Effector memory CD4-positive, alpha-beta T cell (primary cell): ENCODE results near the gene ADAMTS17.

Experiments used
- DNase-seq, 3 donors: peaks; one replicate each; pipeline ENCODE4 v3.0.0-alpha.2; 2020
- H3K27ac ChIP-seq: 2 replicates; pipeline ENCODE4 v1.7.0; 2013; ENCODE audit warnings: mild to moderate bottlenecking, low read length, moderate library complexity; ENCODE audit not compliant: insufficient read depth, poor library complexity, severe bottlenecking
- H3K27me3 ChIP-seq: replicated peaks from 2 replicates; pipeline ENCODE4 v1.7.0; 2013; ENCODE audit warnings: mild to moderate bottlenecking, low read length; ENCODE audit not compliant: insufficient read depth, control insufficient read depth, poor library complexity, severe bottlenecking
- H3K36me3 ChIP-seq: 2 replicates; pipeline ENCODE4 v1.7.0; 2013; ENCODE audit warnings: mild to moderate bottlenecking, low read length, moderate library complexity; ENCODE audit not compliant: control insufficient read depth, insufficient read depth
- H3K4me1 ChIP-seq: 2 replicates; pipeline ENCODE4 v1.7.0; 2013; ENCODE audit warnings: low read length, mild to moderate bottlenecking; ENCODE audit not compliant: control insufficient read depth, insufficient read depth, poor library complexity, severe bottlenecking
- H3K4me3 ChIP-seq: 2 replicates; pipeline ENCODE4 v1.7.0; 2013; ENCODE audit warnings: low read length, low read depth, mild to moderate bottlenecking; ENCODE audit not compliant: insufficient read depth, poor library complexity, severe bottlenecking
- H3K9me3 ChIP-seq: 2 replicates; pipeline ENCODE4 v1.7.0; 2013; ENCODE audit warnings: mild to moderate bottlenecking, low read length, moderate library complexity; ENCODE audit not compliant: control insufficient read depth

The ADAMTS17 gene

DNA sequence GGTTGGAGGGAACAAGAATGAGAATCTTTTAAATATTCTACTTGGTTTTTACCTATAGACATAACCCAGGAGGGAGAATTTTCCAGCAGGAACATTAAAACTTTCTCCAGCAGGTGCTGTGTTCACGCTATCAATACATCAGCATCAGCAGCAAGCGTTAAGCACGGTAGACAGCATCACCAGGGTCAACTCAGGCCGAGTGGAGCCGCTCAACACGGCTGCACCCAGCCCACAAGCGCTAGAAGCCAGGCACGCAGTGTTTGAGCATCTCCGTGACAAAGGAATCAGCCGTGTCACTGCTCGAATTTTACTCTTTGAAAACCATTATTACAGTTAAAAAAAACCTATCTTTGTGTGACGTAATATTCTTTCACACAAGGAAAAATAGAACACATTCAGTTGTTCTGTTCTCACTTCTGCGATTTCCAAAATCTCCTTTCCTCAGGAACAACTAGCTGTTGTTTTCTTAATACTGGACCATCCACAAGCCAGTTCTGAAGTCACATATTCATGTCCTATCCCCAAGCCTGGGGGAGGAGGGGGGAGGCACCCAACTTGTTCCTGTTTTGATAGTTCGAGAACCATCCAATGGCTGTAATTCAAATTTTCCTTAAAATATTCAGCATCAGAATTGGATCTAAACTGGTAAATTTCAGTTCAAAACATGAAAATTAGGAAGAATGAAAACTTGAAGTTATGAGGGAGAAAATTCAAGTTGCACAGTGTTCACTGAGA, 77.9 kb downstream of the ADAMTS17 start:
- DNase-seq, result no peak
- no peak overlapping the region for H3K4me3 ChIP-seq
- H3K27ac ChIP-seq, result no peak overlapping the region
- no peaks in the 10 kb centered on the region for H3K9me3 ChIP-seq
- no peaks in the 10 kb centered on the region for H3K27me3 ChIP-seq
- H3K4me1 ChIP-seq, result no peaks in the 10 kb centered on the region
- H3K36me3 ChIP-seq, result no peaks in the 10 kb centered on the region

DNA sequence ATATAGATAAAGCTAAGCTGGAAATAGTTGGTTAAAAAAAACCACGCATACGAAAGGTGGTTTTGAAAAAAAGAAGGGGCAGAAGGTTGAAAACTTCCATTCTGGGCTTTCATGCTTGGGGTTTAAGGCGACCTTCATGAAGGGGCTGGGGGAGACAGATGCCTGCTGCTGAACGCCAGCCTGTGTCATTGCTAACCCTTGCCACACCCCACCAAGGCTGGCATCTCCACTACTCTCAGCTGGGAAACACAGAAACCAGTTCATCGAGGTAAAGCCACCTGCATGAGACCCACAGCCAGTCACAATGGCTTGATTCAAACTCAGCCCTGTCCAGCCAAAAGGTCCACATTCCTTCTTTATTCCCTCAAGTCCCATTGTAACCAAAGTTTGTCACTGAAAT, 78.7 kb downstream of the ADAMTS17 start:
- Histone ChIP-seq H3K27me3 (no peaks in the 10 kb centered on the region), H3K4me3 (no peak overlapping the region), H3K36me3 (no peaks in the 10 kb centered on the region), H3K4me1 (no peaks in the 10 kb centered on the region), H3K27ac (no peak overlapping the region), H3K9me3 (no peaks in the 10 kb centered on the region)
- no peak for DNase-seq

DNA sequence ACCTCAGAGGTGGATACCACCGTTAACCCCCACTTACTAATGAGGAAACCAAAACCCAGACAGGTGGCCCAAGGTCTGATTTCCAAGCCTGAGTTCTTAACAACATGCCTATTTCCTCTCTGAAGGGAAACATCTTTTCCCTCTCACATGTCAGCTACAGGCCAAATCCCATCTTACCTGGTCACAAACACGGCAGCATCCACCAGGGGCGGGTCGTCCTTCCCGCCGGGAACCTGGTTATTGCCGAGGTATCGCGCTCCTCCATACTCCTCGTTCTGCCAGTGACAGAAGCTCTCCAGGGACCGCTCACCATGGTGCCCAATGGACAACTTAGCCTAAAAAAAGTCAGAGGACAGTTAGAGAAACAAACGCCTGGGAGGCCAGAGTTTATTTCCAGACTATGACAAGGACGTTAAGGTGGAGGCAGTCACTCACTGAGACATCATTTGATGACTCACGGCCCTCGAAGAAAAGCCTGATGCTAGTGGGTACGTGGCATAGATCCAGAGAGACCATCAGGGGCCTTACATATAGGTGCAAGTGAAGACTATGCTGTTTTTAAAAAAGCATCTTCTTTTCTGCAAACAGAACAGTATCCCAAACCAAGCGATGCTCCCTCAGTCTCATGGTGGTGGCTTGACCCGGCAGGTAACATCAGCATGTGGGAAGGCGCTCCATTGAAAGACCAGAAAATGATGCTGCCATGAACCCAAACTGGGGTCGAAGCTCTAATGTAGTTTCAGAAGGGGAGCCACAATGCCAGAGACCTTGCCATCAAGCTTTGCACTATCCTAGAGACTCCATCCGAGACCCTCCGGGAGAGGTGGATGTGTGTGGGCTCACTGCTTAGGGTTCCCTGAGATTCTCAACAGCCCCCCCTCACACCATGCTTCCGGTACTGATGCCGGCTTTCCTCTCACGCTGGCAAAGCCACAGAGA, 80.2 kb downstream of the ADAMTS17 start:
- Histone ChIP-seq H3K9me3 (no peaks in the 10 kb centered on the region), H3K4me1 (no peaks in the 10 kb centered on the region), H3K27ac (no peak overlapping the region), H3K4me3 (no peak overlapping the region), H3K36me3 (no peaks in the 10 kb centered on the region), H3K27me3 (no peaks in the 10 kb centered on the region)
- no peak for DNase-seq

DNA sequence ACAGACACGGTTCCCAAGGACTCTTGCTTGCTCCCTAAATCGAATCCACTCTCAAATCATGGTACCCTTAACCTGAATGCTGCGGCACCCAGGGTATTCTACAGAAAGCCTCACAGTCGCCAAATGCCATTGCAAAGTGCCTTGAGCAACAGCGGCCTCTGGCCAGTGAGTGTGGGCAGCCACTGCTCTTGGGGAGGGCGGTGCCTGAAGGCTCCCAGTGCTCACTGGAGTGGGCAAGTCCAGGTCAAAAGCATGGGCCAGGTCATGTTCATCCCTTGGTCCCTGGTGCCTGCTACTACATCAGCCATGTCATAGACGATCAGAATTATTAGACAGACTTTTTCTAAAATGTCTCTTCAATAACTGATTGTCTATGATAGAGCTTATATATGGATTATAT, 82.5 kb downstream of the ADAMTS17 start:
- H3K4me3 ChIP-seq, result no peak overlapping the region
- H3K36me3 ChIP-seq, result no peaks in the 10 kb centered on the region
- no peaks in the 10 kb centered on the region for H3K27me3 ChIP-seq
- no peak overlapping the region for H3K27ac ChIP-seq
- no peaks in the 10 kb centered on the region for H3K4me1 ChIP-seq
- DNase-seq, result no peak
- H3K9me3 ChIP-seq, result no peaks in the 10 kb centered on the region

DNA sequence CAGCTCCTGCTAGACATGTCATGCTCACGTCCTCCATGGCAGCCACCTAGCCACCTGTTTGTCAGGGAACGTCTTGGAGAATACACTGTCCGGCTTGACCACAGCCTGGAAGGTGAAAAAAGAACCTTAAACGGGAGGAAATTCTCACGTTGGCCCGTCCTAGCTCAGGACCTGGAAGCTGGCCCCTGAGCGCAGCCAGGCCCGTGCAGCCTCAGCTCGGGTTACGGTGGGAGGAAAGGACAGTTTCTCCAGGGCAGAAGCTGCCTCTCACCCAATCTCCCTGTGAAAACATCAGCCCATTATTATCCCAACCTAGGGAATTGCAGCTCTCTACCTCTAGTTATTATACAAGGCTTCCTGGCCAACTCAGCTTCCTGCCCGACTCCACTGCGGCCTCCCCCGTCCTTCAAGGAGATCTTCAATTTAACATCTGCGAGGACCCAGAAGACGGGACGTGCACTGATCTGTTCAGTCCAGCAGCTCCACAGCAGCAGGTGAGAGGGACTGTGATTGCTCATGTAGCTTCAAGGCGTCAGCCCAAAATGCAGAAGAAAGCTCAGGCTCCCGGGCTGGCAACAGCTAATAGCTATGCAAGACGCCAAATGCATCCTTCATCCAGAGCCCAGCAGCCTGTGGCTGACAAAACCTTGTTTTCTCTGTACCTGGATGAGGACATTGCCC, 84.7 kb downstream of the ADAMTS17 start:
- Histone ChIP-seq H3K4me3 (no peak overlapping the region), H3K9me3 (no peaks in the 10 kb centered on the region), H3K27ac (no peak overlapping the region), H3K4me1 (no peaks in the 10 kb centered on the region), H3K27me3 (no peaks in the 10 kb centered on the region), H3K36me3 (no peaks in the 10 kb centered on the region)
- DNase-seq, result no peak

DNA sequence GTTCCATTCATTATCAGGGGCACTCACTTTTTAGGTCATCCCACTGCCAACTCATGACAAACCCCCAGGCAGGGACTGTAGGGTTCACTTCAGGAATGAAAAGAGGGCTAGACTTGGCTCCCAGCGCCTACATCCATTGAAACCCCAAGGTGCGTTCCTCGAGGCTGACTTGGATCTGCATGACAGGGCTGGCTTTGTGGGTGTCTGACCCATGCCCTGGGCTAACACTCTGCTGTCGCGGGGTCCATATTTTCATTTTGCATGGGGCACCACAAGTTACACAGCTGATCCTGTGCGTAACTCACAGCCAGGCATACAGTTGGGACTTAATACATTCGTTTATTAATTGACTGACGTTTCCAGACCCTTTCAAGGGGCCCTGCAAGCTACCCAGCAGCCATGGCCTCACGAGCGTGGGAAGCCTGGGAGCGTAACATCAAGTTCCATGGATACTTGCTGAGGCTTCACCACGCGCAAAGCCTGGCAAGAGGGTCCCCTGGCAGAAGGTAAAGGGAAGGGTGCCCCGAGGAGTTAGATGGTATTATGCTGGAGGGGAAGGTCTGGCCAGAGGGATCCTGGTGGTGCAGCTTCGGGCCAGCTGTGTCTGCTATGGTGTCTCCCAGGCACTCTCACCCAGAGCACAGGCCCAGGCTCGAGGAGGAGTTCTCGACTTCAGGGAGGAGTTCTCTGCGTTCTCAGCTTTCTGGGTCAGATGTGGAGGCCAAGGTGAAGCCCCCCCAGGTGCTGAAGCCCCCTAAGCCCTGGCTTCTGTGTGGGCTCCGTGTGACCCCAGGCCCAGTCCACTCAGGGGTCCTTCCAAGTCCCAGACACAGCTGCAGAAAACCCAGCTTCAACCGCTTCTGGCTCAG, 85.4 kb downstream of the ADAMTS17 start:
- H3K4me1 ChIP-seq, result no peaks in the 10 kb centered on the region
- no peak overlapping the region for H3K4me3 ChIP-seq
- H3K27me3 ChIP-seq, result no peaks in the 10 kb centered on the region
- H3K27ac ChIP-seq, result no peak overlapping the region
- H3K9me3 ChIP-seq, result no peaks in the 10 kb centered on the region
- no peak for DNase-seq
- no peaks in the 10 kb centered on the region for H3K36me3 ChIP-seq

DNA sequence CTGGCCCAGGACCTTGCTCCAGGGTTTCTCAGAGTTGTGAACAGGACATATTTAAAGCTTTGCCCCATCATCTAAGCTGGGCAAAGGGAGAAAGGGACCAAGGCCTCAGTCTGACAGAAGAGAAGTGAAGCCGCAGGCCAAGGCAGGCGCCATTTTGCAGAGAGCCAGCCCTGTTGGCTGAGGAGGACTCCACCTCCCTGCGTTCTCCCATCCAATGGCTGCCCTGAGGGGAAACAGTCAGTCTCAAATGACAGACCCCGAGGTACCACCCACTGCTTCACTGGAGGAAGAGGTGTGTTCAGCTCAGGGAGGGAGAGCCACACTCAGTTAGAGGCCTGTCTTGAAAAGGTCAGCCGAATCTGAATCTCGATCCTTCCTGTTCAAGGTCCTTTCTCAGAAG, 86.1 kb downstream of the ADAMTS17 start:
- Histone ChIP-seq H3K9me3 (no peaks in the 10 kb centered on the region), H3K27ac (no peak overlapping the region), H3K4me1 (no peaks in the 10 kb centered on the region), H3K27me3 (no peaks in the 10 kb centered on the region), H3K36me3 (no peaks in the 10 kb centered on the region), H3K4me3 (no peak overlapping the region)
- no peak for DNase-seq

DNA sequence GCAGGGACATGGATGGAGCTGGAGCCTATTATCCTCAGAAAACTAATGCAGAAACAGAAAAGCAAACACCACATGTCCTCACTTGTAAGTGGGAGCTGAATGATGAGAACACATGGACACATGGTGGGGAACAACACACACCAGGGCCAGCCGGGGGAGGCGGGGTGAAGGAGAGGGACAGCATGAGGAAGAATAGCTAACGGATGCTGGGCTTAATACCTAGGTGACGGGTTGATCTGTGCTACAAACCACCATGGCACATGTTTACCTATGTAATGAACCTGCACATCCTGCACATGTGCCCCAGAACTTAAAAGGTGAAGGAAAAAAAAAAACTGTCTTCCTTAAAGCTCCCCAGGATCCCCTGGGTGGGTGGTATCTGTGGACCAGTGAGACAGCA, 87.1 kb downstream of the ADAMTS17 start:
- no peak for DNase-seq
- H3K4me3 ChIP-seq, result no peak overlapping the region
- H3K9me3 ChIP-seq, result no peaks in the 10 kb centered on the region
- H3K4me1 ChIP-seq, result no peaks in the 10 kb centered on the region
- no peak overlapping the region for H3K27ac ChIP-seq
- H3K27me3 ChIP-seq, result no peaks in the 10 kb centered on the region
- H3K36me3 ChIP-seq, result no peaks in the 10 kb centered on the region

DNA sequence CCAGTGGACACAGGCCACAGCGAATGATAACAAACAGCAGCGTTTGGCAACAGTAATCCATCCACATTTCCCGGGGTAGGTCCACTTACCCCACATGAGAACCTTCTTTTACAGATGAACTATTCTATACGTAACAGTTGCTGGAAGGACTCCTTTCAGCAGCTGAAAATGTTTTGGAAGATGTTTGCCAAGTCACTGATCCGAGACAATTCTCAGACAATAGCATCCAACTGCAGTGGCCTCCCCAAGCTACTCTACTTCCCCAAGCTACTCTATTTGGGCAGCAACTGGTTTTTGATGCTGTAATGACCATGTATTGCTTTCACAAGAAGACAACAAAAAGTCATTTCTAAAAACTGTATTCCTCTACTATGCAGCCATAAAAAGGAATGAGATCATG, 87.5 kb downstream of the ADAMTS17 start:
- Histone ChIP-seq H3K27ac (no peak overlapping the region), H3K9me3 (no peaks in the 10 kb centered on the region), H3K27me3 (no peaks in the 10 kb centered on the region), H3K4me1 (no peaks in the 10 kb centered on the region), H3K36me3 (no peaks in the 10 kb centered on the region), H3K4me3 (no peak overlapping the region)
- DNase-seq, result no peak
